ENCODE data around the gene CCNL1.

CCNL1 gene

DNA sequence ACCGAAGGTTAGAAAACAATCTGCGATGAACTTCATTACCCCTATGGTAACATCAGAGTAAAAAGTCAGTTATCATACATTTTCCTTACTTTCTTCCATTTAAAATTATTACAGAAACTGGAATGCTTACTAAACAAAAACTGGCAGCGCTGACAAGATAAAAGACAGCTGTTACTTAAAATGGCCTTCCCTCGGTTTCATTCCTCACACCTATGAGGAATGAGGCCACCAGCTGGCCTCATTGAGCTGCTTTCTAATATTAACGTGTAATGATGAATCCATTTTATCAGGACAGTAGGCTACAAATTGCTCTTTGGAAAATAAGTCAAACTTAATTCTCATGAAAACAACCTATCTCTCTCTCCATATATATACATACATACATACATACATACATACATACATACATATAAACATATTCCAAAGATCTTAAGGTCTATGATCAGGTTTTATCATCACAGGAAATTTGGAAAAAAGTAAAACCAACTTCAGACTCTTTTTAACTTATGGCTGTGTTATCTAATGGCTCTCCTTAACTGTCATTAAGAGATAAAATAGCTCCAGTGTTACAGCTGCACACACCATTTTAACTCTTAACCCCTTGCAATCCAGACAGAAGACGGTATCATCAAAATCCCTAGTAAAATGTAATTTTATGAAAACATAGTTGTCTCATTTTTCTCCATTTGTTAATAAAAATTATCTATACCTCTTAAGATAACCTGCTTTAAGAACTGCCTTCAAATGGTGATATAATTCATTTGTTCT lies 5.2 kb downstream of the CCNL1 start:
- Histone ChIP-seq H3K9me3 (replicated peaks in 1 of 2; ENCODE audit: control insufficient read depth in 2 of 2, insufficient read depth in 1 of 2, low read depth in 1 of 2, low read length in 2 of 2) (no peaks in the 10 kb centered on the region), H3K14ac (ENCODE audit: low read length) (no peak overlapping the region), H3K4me2 (ENCODE audit: insufficient read depth, low read length, poor library complexity, severe bottlenecking) (no peak overlapping the region), H2BK5ac (ENCODE audit: low read length) (no peak overlapping the region), H3K27ac (replicated peaks; ENCODE audit: low read length) (no peak overlapping the region), H3K23ac (ENCODE audit: low read depth, low read length, poor library complexity) (no peak overlapping the region), H2BK12ac (ENCODE audit: low read length) (no peak overlapping the region), H3K36me3 (replicated peaks in 1 of 2; ENCODE audit: control insufficient read depth in 2 of 2, insufficient read depth in 2 of 2, low read length in 2 of 2) (peaks cover 19 to 94% of the 10 kb centered on the region in 2 donors), H3K4ac (ENCODE audit: low read length) (no peak overlapping the region), H3K4me1 (ENCODE audit: control insufficient read depth in 2 of 2, insufficient read depth in 1 of 2, low read depth in 1 of 2, low read length in 2 of 2) (peaks cover 4 to 40% of the 10 kb centered on the region in 2 donors), H3K9ac (ENCODE audit: low read depth, low read length, poor library complexity) (no peak overlapping the region), H4K8ac (ENCODE audit: low read depth, low read length) (no peak overlapping the region), H3K18ac (ENCODE audit: low read length) (no peak overlapping the region), H2BK120ac (ENCODE audit: low read depth, low read length) (no peak overlapping the region), H4K91ac (ENCODE audit: low read depth, low read length, poor library complexity) (no peak overlapping the region), H3K79me1 (ENCODE audit: low read depth, low read length) (no peaks in the 10 kb centered on the region), H3K27me3 (ENCODE audit: control insufficient read depth in 3 of 3, insufficient read depth in 3 of 3, low read depth in 1 of 3, low read length in 3 of 3) (no peaks in the 10 kb centered on the region), H2AK5ac (ENCODE audit: low read depth, low read length) (no peak overlapping the region), H2AFZ (ENCODE audit: low read length) (no peak overlapping the region), H2BK15ac (ENCODE audit: low read length) (no peak overlapping the region), H3K4me3 (ENCODE audit: low read length in 2 of 2) (no peak overlapping the region)
- WGBS, 2 donors (ENCODE audit: extremely low coverage in 2 of 2, insufficient read length in 2 of 2, insufficient replicate concordance in 1 of 2) = no CpG with 5 or more reads among the region's 6 CpGs
- no peak for DNase-seq (ENCODE audit: low spot score)

DNA sequence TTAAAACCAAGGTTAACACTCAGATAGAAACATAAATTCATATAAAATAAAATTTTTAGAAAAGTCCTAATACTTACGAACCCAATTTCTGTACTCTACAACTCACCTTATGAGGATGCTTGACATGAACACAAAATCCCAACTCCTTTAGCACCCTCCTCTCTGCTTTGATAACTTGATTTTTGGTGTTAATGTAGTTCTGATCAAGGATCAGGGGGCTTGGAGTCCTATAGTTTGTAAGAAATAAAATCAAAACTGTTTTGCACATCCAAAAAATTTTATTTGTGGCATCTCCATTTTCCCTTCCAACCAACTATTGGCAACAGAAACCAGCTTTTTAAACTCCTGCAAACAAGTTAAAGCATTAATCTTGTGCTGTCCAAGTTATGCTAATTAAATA lies 7.0 kb downstream of the CCNL1 start:
- WGBS, 2 donors (ENCODE audit: extremely low coverage in 2 of 2, insufficient read length in 2 of 2, insufficient replicate concordance in 1 of 2) = no CpG with 5 or more reads among the region's 1 CpG
- H2BK120ac ChIP-seq (ENCODE audit: low read depth, low read length) = no peak overlapping the region
- H2BK12ac ChIP-seq (ENCODE audit: low read length) = no peak overlapping the region
- H2AK5ac ChIP-seq (ENCODE audit: low read depth, low read length) = no peak overlapping the region
- H3K4me2 ChIP-seq (ENCODE audit: insufficient read depth, low read length, poor library complexity, severe bottlenecking) = no peak overlapping the region
- no peak overlapping the region for H4K8ac ChIP-seq (ENCODE audit: low read depth, low read length)
- no peak overlapping the region for H2BK5ac ChIP-seq (ENCODE audit: low read length)
- no peaks in the 10 kb centered on the region for H3K9me3 ChIP-seq (replicated peaks in 1 of 2; ENCODE audit: control insufficient read depth in 2 of 2, insufficient read depth in 1 of 2, low read depth in 1 of 2, low read length in 2 of 2)
- no peak overlapping the region for H3K14ac ChIP-seq (ENCODE audit: low read length)
- DNase-seq (ENCODE audit: low spot score) = no peak
- no peaks in the 10 kb centered on the region for H3K79me1 ChIP-seq (ENCODE audit: low read depth, low read length)
- no peak overlapping the region for H3K27ac ChIP-seq (replicated peaks; ENCODE audit: low read length)
- H3K4me3 ChIP-seq (ENCODE audit: low read length in 2 of 2) = no peak overlapping the region
- no peak overlapping the region for H3K4ac ChIP-seq (ENCODE audit: low read length)
- H3K18ac ChIP-seq (ENCODE audit: low read length) = no peak overlapping the region
- H2AFZ ChIP-seq (ENCODE audit: low read length) = no peak overlapping the region
- H3K36me3 ChIP-seq (replicated peaks in 1 of 2; ENCODE audit: control insufficient read depth in 2 of 2, insufficient read depth in 2 of 2, low read length in 2 of 2) = peaks cover 27 to 100% of the 10 kb centered on the region in 2 donors
- H3K9ac ChIP-seq (ENCODE audit: low read depth, low read length, poor library complexity) = no peak overlapping the region
- no peak overlapping the region for H2BK15ac ChIP-seq (ENCODE audit: low read length)
- H3K23ac ChIP-seq (ENCODE audit: low read depth, low read length, poor library complexity) = no peak overlapping the region
- no peaks in the 10 kb centered on the region for H3K27me3 ChIP-seq (ENCODE audit: control insufficient read depth in 3 of 3, insufficient read depth in 3 of 3, low read depth in 1 of 3, low read length in 3 of 3)
- H3K4me1 ChIP-seq (ENCODE audit: control insufficient read depth in 2 of 2, insufficient read depth in 1 of 2, low read depth in 1 of 2, low read length in 2 of 2) = peaks cover 3 to 32% of the 10 kb centered on the region in 2 donors
- no peak overlapping the region for H4K91ac ChIP-seq (ENCODE audit: low read depth, low read length, poor library complexity)

DNA sequence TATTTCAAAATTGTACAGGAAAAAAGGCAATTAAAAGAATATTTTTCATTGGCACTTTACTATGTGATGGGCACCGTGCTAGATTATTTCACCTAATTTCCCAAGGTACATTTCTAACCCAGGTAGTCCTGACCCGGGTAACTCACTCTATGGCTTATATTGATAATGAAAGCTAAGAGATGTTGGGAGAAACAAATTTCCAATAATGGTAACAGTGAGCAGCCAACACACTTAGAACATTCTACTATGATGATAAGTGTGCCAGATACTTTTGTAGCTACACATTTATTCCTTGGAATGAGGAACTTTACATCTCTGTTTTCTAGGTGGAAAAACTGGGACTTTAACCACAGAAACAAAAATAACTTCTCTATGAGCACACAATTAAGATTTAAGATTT lies 7.5 kb downstream of the CCNL1 start:
- DNase-seq (ENCODE audit: low spot score) = no peak
- no peak overlapping the region for H3K14ac ChIP-seq (ENCODE audit: low read length)
- no peak overlapping the region for H3K23ac ChIP-seq (ENCODE audit: low read depth, low read length, poor library complexity)
- no peaks in the 10 kb centered on the region for H3K79me1 ChIP-seq (ENCODE audit: low read depth, low read length)
- no peak overlapping the region for H2BK5ac ChIP-seq (ENCODE audit: low read length)
- H2AFZ ChIP-seq (ENCODE audit: low read length) = no peak overlapping the region
- H3K4me2 ChIP-seq (ENCODE audit: insufficient read depth, low read length, poor library complexity, severe bottlenecking) = no peak overlapping the region
- no peak overlapping the region for H3K4ac ChIP-seq (ENCODE audit: low read length)
- H2AK5ac ChIP-seq (ENCODE audit: low read depth, low read length) = no peak overlapping the region
- no peak overlapping the region for H3K4me3 ChIP-seq (ENCODE audit: low read length in 2 of 2)
- no peaks in the 10 kb centered on the region for H3K9me3 ChIP-seq (replicated peaks in 1 of 2; ENCODE audit: control insufficient read depth in 2 of 2, insufficient read depth in 1 of 2, low read depth in 1 of 2, low read length in 2 of 2)
- H3K27me3 ChIP-seq (ENCODE audit: control insufficient read depth in 3 of 3, insufficient read depth in 3 of 3, low read depth in 1 of 3, low read length in 3 of 3) = no peaks in the 10 kb centered on the region
- WGBS, 2 donors (ENCODE audit: extremely low coverage in 2 of 2, insufficient read length in 2 of 2, insufficient replicate concordance in 1 of 2) = no CpG with 5 or more reads among the region's 2 CpGs
- H3K18ac ChIP-seq (ENCODE audit: low read length) = no peak overlapping the region
- H3K9ac ChIP-seq (ENCODE audit: low read depth, low read length, poor library complexity) = no peak overlapping the region
- no peak overlapping the region for H3K27ac ChIP-seq (replicated peaks; ENCODE audit: low read length)
- H4K8ac ChIP-seq (ENCODE audit: low read depth, low read length) = no peak overlapping the region
- no peak overlapping the region for H2BK120ac ChIP-seq (ENCODE audit: low read depth, low read length)
- H2BK15ac ChIP-seq (ENCODE audit: low read length) = no peak overlapping the region
- H4K91ac ChIP-seq (ENCODE audit: low read depth, low read length, poor library complexity) = no peak overlapping the region
- H3K4me1 ChIP-seq (ENCODE audit: control insufficient read depth in 2 of 2, insufficient read depth in 1 of 2, low read depth in 1 of 2, low read length in 2 of 2) = peaks cover 2 to 27% of the 10 kb centered on the region in 2 donors
- no peak overlapping the region for H2BK12ac ChIP-seq (ENCODE audit: low read length)
- peaks cover 26 to 100% of the 10 kb centered on the region in 2 donors for H3K36me3 ChIP-seq (replicated peaks in 1 of 2; ENCODE audit: control insufficient read depth in 2 of 2, insufficient read depth in 2 of 2, low read length in 2 of 2)

DNA sequence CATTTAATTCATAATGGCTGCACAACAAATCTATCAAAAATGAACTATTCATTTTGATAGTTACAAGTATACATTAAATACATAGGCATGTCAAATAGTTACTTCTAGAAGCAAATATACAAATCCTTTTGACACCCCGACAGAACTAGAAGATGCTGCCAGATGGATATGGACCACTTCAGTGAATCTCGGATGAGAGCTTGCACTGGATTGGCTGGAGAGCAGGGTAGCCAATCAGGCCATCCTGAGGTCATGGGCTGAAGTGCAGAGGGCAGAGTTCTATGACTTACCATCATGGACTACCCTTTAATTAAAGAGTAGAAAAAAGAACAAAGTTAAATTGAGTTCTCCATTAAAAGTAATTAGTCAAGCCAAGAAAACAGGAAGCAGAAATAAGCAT lies 8.3 kb downstream of the CCNL1 start:
- Histone ChIP-seq H2AK5ac (ENCODE audit: low read depth, low read length) (no peak overlapping the region), H3K18ac (ENCODE audit: low read length) (no peak overlapping the region), H3K9me3 (replicated peaks in 1 of 2; ENCODE audit: control insufficient read depth in 2 of 2, insufficient read depth in 1 of 2, low read depth in 1 of 2, low read length in 2 of 2) (no peaks in the 10 kb centered on the region), H3K4me3 (ENCODE audit: low read length in 2 of 2) (no peak overlapping the region), H4K91ac (ENCODE audit: low read depth, low read length, poor library complexity) (no peak overlapping the region), H3K79me1 (ENCODE audit: low read depth, low read length) (no peaks in the 10 kb centered on the region), H3K27me3 (ENCODE audit: control insufficient read depth in 3 of 3, insufficient read depth in 3 of 3, low read depth in 1 of 3, low read length in 3 of 3) (no peaks in the 10 kb centered on the region), H3K4ac (ENCODE audit: low read length) (no peak overlapping the region), H3K27ac (replicated peaks; ENCODE audit: low read length) (no peak overlapping the region), H2BK12ac (ENCODE audit: low read length) (no peak overlapping the region), H3K4me1 (ENCODE audit: control insufficient read depth in 2 of 2, insufficient read depth in 1 of 2, low read depth in 1 of 2, low read length in 2 of 2) (peaks cover 0 to 19% of the 10 kb centered on the region in 2 donors), H3K23ac (ENCODE audit: low read depth, low read length, poor library complexity) (no peak overlapping the region), H2BK15ac (ENCODE audit: low read length) (no peak overlapping the region), H2BK5ac (ENCODE audit: low read length) (no peak overlapping the region), H2BK120ac (ENCODE audit: low read depth, low read length) (no peak overlapping the region), H3K36me3 (replicated peaks in 1 of 2; ENCODE audit: control insufficient read depth in 2 of 2, insufficient read depth in 2 of 2, low read length in 2 of 2) (peaks cover 23 to 100% of the 10 kb centered on the region in 2 donors), H2AFZ (ENCODE audit: low read length) (no peak overlapping the region), H3K14ac (ENCODE audit: low read length) (no peak overlapping the region), H3K9ac (ENCODE audit: low read depth, low read length, poor library complexity) (no peak overlapping the region), H3K4me2 (ENCODE audit: insufficient read depth, low read length, poor library complexity, severe bottlenecking) (no peak overlapping the region), H4K8ac (ENCODE audit: low read depth, low read length) (no peak overlapping the region)
- DNase-seq (ENCODE audit: low spot score) = no peak
- WGBS, 2 donors (ENCODE audit: extremely low coverage in 2 of 2, insufficient read length in 2 of 2, insufficient replicate concordance in 1 of 2) = no CpG with 5 or more reads among the region's 2 CpGs

Data from neuronal stem cell (in vitro differentiated cells).